Esophagus (tissue), 2 donors: ENCODE measurements around the gene CERS1. TPM values are rescaled to one million over a fixed set of nuclear protein-coding genes. Genes with fewer than 3 reads are reported as not detected.
A peak's percentile ranks its signal among the peaks of the same experiment; 100 is the strongest.

Experiments used
- H3K27ac ChIP-seq, 2 donors: one replicate each; pipeline ENCODE4 v1.5.1; 2013; ENCODE audit warnings: low read depth in 2 of 2, mild to moderate bottlenecking in 2 of 2, inconsistent platforms in 1 of 2, low read length in 1 of 2, moderate library complexity in 1 of 2
- H3K27me3 ChIP-seq, 2 donors: one replicate each; pipeline ENCODE4 v1.6.1; 2013; ENCODE audit warnings: low read length in 2 of 2, control low read depth in 1 of 2, mild to moderate bottlenecking in 1 of 2; ENCODE audit not compliant: insufficient read depth in 2 of 2, control insufficient read depth in 1 of 2
- H3K36me3 ChIP-seq, 2 donors: one replicate each; pipeline ENCODE4 v1.6.1; 2013; ENCODE audit warnings: low read length in 1 of 2; ENCODE audit not compliant: control insufficient read depth in 2 of 2, insufficient read depth in 2 of 2
- H3K4me1 ChIP-seq, 2 donors: one replicate each; pipeline ENCODE4 v1.6.1; 2013; ENCODE audit warnings: low read length in 1 of 2; ENCODE audit not compliant: control insufficient read depth in 2 of 2, insufficient read depth in 2 of 2
- H3K4me3 ChIP-seq, 2 donors: one replicate each; pipeline ENCODE4 v1.5.1; 2013; ENCODE audit warnings: low read length in 2 of 2, mild to moderate bottlenecking in 2 of 2, low read depth in 1 of 2, moderate library complexity in 1 of 2
- H3K9me3 ChIP-seq, 2 donors: one replicate each; pipeline ENCODE4 v1.6.1; 2013; ENCODE audit warnings: mild to moderate bottlenecking in 2 of 2, low read depth in 1 of 2, low read length in 1 of 2, moderate library complexity in 1 of 2; ENCODE audit not compliant: control insufficient read depth in 2 of 2, insufficient read depth in 1 of 2
- WGBS, 2 donors: extraction: QIAGEN DNeasy Blood & Tissue Kit; methylation state at CpG; one replicate each; pipeline ENCODE4 v1.1.7; 2013; 5-methylcytosine and 5-hydroxymethylcytosine counted together
- polyA plus RNA-seq, 2 donors: library from polyadenylated mRNA; stranded (reverse); fragments of 200-250 nt; gene quantifications; one replicate each; pipeline ENCODE4 v1.2.3, GENCODE V29; 2013
- donor health status: healthy with polysubstance abuse.
- donor health status: Bipolar disorder and iron deficiency.

CERS1 gene
- polyA plus RNA-seq, 2 donors, result 0.08 to 0.12 TPM

GRCh38 chr19:18851673-18852325 is 44.2 kb downstream of the CERS1 start:
- peaks cover 20 to 69% of the 10 kb centered on the region in 2 donors for H3K36me3 ChIP-seq
- no peak overlapping the region for H3K27ac ChIP-seq
- H3K9me3 ChIP-seq, result no peaks in the 10 kb centered on the region
- no peak overlapping the region for H3K4me3 ChIP-seq
- peaks cover 6 to 16% of the 10 kb centered on the region in 2 donors for H3K4me1 ChIP-seq
- WGBS, 2 donors, result 94 to 96% methylated on average over 31 of the region's 31 CpGs
- H3K27me3 ChIP-seq, result no peaks in the 10 kb centered on the region

DNA sequence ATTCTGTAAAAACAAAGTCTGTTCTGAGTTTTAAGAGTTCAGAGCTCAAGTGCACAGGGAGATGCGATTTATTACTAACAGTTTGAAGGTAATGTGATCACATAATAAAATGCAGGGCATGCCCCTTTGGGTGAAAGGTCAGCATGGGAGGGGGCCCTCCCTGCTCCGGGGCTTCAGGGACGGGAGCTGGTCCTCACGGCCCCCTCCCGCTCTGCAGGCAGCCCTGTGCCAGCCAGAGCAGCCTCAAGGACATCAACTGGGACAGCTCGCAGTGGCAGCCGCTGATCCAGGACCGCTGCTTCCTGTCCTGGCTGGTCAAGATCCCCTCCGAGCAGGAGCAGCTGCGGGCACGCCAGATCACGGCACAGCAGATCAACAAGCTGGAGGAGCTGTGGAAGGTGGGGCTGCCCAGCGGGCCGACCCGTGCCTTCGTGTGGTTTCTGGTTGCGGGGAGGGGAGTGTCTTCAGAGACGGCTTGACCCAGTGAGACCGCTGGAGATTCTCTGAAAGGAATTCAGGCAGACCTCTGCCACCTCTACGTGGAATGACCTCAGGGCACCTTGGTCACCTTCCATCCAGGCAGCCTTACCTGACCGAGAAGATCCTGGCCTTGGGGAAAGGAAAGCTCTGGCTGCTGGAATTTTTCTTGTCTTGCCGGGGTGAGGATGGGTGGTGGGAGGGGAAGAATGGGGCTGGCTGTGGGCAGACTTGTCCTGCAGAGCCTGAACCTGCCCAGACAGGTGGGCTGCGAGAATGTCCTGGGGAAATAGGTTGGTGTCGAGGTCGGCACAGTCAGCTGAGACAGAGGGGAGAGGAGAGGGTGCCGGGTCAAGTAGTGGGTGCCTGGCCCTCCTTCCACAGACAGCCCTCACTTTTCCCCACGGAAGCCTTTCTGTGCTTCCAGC is 45.2 kb downstream of the CERS1 start:
- H3K4me3 ChIP-seq, result no peak overlapping the region
- no peak overlapping the region for H3K27ac ChIP-seq
- 52 to 69% methylated on average over 27 of the region's 27 CpGs for WGBS, 2 donors
- no peaks in the 10 kb centered on the region for H3K27me3 ChIP-seq
- no peaks in the 10 kb centered on the region for H3K9me3 ChIP-seq
- peaks cover 13 to 65% of the 10 kb centered on the region in 2 donors for H3K36me3 ChIP-seq
- peaks cover 6 to 17% of the 10 kb centered on the region in 2 donors for H3K4me1 ChIP-seq

DNA sequence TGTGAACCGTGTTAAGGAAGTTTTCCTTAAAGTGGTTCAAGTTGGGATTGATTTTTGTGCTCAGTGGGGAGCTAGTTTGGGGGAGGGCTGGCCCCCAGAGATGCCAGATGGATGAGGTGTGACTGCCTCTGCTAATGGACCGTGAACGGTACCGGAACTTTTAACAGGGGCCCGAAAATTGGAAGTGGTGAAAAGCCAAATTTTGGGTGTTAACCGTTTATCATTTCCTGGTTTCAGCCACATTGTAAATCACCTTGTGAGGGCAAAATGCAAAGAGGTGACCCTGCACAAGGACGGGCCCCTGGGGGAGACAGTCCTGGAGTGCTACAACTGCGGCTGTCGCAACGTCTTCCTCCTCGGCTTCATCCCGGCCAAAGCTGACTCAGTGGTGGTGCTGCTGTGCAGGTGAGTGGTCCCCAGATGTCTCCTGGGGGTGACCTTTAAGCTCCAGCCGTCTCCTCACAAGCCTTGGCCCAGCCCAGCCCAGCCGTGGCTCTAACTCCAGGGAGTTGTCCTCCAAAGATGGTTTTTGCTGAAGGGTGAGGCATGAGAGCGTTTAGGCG is 46.0 kb downstream of the CERS1 start:
- Histone ChIP-seq H3K4me1 (peaks cover 6 to 19% of the 10 kb centered on the region in 2 donors), H3K36me3 (peaks cover 13 to 59% of the 10 kb centered on the region in 2 donors), H3K27me3 (no peaks in the 10 kb centered on the region), H3K4me3 (no peak overlapping the region), H3K27ac (peak overlapping the region; percentile 67 to 68), H3K9me3 (no peaks in the 10 kb centered on the region)
- WGBS, 2 donors, result 38 to 46% methylated on average over 16 of the region's 16 CpGs

DNA sequence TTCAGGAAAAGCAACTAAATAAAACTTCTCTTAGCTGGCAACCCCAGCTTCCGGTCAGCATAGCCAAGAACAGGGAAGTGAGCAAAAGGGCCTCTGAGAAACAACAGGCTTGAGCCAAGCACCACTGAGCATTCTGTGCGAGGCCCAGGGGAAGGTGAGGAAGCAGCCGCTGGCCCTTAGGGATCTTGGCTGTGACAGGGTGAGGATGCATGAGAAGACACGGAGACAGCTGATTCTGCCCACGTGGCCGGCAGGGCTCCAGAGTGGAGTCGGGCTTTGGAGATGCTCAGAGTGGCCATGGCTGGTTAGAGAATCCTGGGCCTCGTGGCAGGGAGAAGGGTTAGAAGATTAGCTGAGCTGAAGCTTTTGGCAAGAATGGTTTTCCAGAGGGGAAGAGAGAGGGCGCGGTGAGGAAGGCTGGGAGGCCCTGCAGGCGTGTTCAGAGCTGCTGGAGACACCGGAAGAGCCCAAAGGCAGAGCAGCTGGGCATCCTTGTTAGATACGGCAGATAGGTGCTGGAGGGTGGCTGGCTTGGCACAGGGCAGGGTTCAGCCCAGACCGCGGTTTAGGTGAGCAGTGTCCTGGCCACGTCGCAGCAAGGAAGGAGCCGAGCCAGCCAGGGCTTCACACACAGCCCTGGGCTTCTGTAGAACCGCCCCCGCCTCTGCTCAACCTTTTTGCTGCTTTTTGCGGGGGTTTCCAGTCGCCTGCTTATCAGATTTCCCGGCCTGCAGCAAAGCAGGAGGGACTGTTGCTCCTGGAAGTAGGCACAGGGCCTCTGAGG is 46.9 kb downstream of the CERS1 start:
- H3K27ac ChIP-seq, result peak overlapping the region; percentile 67 to 68

DNA sequence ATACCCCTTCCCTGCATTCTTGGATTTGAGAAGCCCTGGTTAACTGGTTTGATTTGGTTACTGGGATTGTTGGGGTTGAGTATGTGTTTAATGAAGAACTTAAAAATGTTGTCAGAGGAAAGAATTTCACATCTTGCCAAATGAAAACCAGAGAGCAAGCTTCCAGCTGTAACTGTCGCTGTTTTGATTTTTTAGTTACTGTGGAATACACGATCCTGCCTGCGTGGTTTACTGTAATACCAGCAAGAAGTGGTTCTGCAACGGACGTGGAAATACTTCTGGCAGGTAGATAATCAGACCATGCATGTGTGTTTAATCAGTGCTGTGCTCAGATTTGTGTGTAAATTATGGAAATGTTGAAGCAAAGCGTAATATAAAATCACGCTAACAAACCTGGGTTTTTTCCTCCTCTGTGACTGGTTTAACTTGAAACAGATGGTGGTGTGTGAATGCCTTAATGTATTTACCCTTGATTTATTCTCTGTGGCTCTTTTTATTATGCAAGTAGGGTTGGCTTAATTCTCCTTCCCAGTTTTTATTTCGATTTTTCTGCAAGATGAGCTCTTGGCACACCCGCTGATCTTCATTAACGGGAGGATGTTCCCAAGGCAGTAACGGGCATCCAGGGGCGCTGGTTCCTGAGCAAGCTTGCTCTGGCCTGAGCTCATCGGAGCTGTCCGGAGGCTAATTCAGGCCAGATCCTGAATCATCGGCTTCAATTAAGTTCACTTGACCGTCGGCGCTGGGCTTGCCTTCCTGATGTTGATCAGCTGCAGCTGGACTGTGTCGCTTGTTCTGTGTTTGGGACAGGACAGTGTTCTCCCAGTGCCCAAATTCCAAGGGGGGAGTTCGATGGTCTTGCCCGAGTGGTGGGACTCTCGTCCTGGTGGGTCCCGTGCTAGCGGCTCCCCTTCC is 48.2 kb downstream of the CERS1 start:
- peaks cover 11 to 19% of the 10 kb centered on the region in 2 donors for H3K4me1 ChIP-seq
- no peaks in the 10 kb centered on the region for H3K27me3 ChIP-seq
- no peak overlapping the region for H3K4me3 ChIP-seq
- WGBS, 2 donors, result 70 to 72% methylated on average over 24 of the region's 24 CpGs
- H3K27ac ChIP-seq, result peak overlapping the region; percentile 61 to 68
- no peaks in the 10 kb centered on the region for H3K9me3 ChIP-seq
- peaks cover 10 to 45% of the 10 kb centered on the region in 2 donors for H3K36me3 ChIP-seq

More for the DNA sequence above, 46.9 kb downstream of the CERS1 start:
- 27 to 34% methylated on average over 22 to 23 of the region's 23 CpGs for WGBS, 2 donors
- H3K27me3 ChIP-seq, result no peaks in the 10 kb centered on the region
- peaks cover 13 to 53% of the 10 kb centered on the region in 2 donors for H3K36me3 ChIP-seq
- H3K9me3 ChIP-seq, result no peaks in the 10 kb centered on the region
- H3K4me3 ChIP-seq, result no peak overlapping the region
- H3K4me1 ChIP-seq, result peaks cover 8 to 19% of the 10 kb centered on the region in 2 donors

DNA sequence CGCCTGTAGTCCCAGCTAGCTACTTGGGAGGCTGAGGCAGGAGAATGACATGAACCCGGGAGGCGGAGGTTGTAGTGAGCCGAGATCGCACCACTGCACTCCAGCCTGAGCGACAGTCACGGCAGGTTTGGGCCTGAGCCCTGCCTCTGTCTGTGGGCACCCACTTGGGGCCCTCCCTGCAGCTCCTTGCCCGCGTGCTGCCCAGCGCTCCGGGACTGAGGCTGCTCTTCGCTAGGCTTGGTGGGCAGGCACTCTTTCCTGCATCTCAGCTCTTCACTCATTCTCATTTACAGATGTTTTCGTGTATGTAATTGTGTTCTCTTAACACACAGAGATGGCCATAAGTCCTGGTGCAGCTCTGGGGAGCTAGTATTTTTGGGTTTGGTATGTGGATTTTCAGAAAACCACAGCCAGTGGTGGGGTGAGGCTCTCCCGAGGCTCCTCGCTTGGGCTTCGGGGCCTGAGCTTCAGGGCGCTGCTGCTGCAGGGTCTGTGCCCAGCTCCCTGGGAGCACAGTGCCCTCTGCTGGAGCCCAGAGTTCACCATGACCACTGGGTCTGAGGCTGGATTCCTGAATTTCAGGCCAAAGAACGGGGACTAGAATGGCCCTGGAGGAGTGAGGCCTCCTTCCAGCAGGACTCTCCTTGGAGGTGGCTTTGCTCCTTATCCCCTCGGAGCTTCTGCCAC is 49.0 kb downstream of the CERS1 start:
- no peaks in the 10 kb centered on the region for H3K9me3 ChIP-seq
- 42 to 44% methylated on average over 19 of the region's 19 CpGs for whole genome bisulfite sequencing, 2 donors
- peak overlapping the region in 1 of 2 donors; percentile 26 for H3K27ac ChIP-seq
- no peak overlapping the region for H3K4me3 ChIP-seq
- H3K4me1 ChIP-seq, result peaks cover 11 to 19% of the 10 kb centered on the region in 2 donors
- H3K27me3 ChIP-seq, result no peaks in the 10 kb centered on the region
- H3K36me3 ChIP-seq, result peaks cover 8 to 37% of the 10 kb centered on the region in 2 donors

DNA sequence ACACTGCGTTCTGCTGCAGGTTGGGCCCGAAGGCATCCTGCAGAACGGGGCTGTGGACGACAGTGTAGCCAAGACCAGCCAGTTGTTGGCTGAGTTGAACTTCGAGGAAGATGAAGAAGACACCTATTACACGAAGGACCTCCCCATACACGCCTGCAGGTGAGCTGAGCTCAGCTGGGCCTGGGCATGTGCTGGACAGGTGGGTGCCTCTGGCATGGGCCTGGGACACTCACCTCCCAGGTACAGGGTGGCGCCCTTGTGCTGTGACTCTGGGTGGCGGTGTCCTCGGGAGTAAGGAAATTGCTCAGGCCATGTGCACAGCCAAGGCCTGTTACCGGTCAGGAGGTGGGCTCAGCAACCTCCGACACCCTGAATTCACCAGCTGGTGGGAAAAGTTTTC is 50.0 kb downstream of the CERS1 start:
- Histone ChIP-seq H3K36me3 (peaks cover 4 to 29% of the 10 kb centered on the region in 2 donors), H3K27me3 (no peaks in the 10 kb centered on the region), H3K4me3 (no peak overlapping the region), H3K9me3 (no peaks in the 10 kb centered on the region), H3K27ac (no peak overlapping the region), H3K4me1 (peaks cover 11 to 24% of the 10 kb centered on the region in 2 donors)
- WGBS, 2 donors, result 76 to 79% methylated on average over 12 of the region's 12 CpGs

- no peak overlapping the region for H3K4me3 ChIP-seq
- 94% methylated on average over 8 of the region's 8 CpGs for WGBS, 2 donors
- no peak overlapping the region for H3K27ac ChIP-seq
- no peaks in the 10 kb centered on the region for H3K27me3 ChIP-seq
- H3K9me3 ChIP-seq, result no peaks in the 10 kb centered on the region
- peaks cover 13 to 19% of the 10 kb centered on the region in 2 donors for H3K4me1 ChIP-seq
- H3K36me3 ChIP-seq, result peaks cover 0 to 24% of the 10 kb centered on the region in 2 donors
These were observed 51.1 kb downstream of the CERS1 start for GRCh38 chr19:18844806-18845329.
